ENCODE measurements around the gene PROSER2.
"Not testable (repeated sequence)": the region's sequence is repeated elsewhere in the genome, so short reads cannot be mapped to it uniquely, and the experiment has no call there.

Gene PROSER2

DNA sequence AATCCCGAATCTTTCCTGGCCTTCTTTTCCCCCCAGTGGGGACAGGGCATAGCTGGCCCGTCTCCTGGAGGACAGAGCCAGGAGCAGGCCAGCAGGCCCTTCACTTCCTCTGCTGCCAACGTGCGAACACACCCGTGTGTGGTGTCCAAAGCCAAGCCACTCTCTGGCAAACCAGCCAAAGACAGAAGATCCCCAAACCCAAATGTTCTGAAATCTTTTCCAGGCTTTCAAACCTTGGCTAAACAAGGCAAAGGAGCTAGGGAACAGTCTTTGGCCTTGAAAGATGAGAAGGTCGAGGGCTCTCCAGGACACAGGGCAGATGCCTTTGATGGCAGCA, 63.0 kb downstream of the PROSER2 start:
- H3K4me2 ChIP-seq = no peak overlapping the region
- no peaks in the 10 kb centered on the region for H3K36me3 ChIP-seq (ENCODE audit: insufficient read depth)
- H3K4me3 ChIP-seq (IDR thresholded peaks at IDR 0.05; ENCODE audit: insufficient read depth, low read depth, low read length) = no peak overlapping the region
- no peaks in the 10 kb centered on the region for H3K27me3 ChIP-seq (ENCODE audit: insufficient read depth, low read depth)
- no peak overlapping the region for H3K27ac ChIP-seq
- no peak overlapping the region for H2AFZ ChIP-seq (ENCODE audit: low read depth)
- H3K4me1 ChIP-seq (ENCODE audit: low read depth, poor library complexity, severe bottlenecking) = no peaks in the 10 kb centered on the region
- TF ChIP-seq, protein P1, sequence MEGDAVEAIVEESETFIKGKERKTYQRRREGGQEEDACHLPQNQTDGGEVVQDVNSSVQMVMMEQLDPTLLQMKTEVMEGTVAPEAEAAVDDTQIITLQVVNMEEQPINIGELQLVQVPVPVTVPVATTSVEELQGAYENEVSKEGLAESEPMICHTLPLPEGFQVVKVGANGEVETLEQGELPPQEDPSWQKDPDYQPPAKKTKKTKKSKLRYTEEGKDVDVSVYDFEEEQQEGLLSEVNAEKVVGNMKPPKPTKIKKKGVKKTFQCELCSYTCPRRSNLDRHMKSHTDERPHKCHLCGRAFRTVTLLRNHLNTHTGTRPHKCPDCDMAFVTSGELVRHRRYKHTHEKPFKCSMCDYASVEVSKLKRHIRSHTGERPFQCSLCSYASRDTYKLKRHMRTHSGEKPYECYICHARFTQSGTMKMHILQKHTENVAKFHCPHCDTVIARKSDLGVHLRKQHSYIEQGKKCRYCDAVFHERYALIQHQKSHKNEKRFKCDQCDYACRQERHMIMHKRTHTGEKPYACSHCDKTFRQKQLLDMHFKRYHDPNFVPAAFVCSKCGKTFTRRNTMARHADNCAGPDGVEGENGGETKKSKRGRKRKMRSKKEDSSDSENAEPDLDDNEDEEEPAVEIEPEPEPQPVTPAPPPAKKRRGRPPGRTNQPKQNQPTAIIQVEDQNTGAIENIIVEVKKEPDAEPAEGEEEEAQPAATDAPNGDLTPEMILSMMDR (conservative IDR thresholded peaks at IDR 0.05; ENCODE audit: low read depth, low read length) = no peak
- H3K9ac ChIP-seq = no peak overlapping the region
- no peaks in the 10 kb centered on the region for H4K20me1 ChIP-seq (ENCODE audit: insufficient read depth)
- H3K79me2 ChIP-seq (ENCODE audit: insufficient read depth, low read depth) = no peaks in the 10 kb centered on the region

DNA sequence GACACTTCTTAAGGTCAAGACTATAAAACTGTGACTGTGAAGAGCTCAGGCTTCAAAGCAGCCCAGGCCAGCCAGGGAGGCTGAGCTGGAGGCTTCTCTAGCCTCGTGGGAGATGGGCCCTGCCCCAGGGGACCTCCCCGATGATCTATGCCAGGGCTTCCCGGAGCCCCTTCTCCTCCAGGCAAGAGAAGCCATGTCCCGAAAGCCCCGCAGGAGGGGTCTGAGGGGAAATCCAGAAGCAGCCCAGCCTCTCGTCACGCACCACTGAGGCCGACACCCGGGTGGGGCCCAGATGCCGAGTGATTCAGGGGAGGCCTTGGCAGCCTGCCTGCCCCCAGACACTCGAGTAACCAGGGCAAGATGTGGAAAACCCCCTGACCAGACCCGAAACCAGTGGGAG, 63.7 kb downstream of the PROSER2 start:
- Histone ChIP-seq H3K4me3 (IDR thresholded peaks at IDR 0.05; ENCODE audit: insufficient read depth, low read depth, low read length) (no peak overlapping the region), H4K20me1 (ENCODE audit: insufficient read depth) (no peaks in the 10 kb centered on the region)
- TF ChIP-seq, protein P1 (conservative IDR thresholded peaks at IDR 0.05; ENCODE audit: low read depth, low read length) = no peak

DNA sequence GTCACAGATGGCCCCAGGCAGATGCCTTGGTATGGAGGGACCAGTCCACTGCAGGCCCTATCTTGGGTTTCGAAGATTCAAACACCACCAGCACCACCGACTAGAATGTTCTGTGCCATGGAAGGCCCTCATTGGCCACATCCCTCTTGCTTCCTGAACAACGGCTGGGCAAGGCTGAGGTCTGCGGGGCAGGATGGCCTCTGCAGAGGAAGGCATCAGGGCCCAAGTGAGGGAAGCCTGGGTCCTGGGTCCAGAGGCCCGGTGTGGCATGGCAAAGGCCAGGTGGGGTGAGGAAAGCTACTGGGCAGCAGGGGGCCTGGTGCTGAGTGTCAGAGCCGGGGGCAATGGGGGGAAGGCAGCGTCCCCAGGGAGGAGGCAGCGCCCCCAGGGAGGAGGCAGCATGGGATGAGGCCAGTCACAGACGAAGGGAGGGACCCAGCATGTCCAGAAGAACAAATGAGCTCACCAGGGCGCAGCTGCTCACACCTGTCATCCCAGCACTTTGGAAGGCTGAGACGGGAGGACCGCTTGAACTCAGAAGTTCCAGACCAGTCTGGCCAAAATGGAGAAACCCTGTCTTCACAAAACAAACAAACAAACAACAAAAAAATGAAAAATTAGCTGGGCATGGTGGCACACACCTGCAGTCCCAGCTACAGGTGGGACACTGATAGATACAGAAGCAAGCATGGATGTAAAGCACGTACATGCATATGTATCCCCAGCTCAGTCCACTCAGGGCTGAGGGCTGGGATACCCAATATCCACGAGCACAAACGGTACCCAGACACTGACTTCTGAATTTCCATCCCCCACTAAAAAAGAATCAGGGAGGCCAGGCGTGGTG, 64.4 kb downstream of the PROSER2 start:
- no peak overlapping the region for H3K4me2 ChIP-seq
- no peak overlapping the region for H3K4me3 ChIP-seq (IDR thresholded peaks at IDR 0.05; ENCODE audit: insufficient read depth, low read depth, low read length)
- no peaks in the 10 kb centered on the region for H3K79me2 ChIP-seq (ENCODE audit: insufficient read depth, low read depth)
- no peak overlapping the region for H3K9ac ChIP-seq
- no peaks in the 10 kb centered on the region for H4K20me1 ChIP-seq (ENCODE audit: insufficient read depth)
- TF ChIP-seq, protein P1 (conservative IDR thresholded peaks at IDR 0.05; ENCODE audit: low read depth, low read length) = no peak
- no peaks in the 10 kb centered on the region for H3K27me3 ChIP-seq (ENCODE audit: insufficient read depth, low read depth)
- H3K36me3 ChIP-seq (ENCODE audit: insufficient read depth) = no peaks in the 10 kb centered on the region
- H2AFZ ChIP-seq (ENCODE audit: low read depth) = no peak overlapping the region
- H3K27ac ChIP-seq = no peak overlapping the region
- no peaks in the 10 kb centered on the region for H3K4me1 ChIP-seq (ENCODE audit: low read depth, poor library complexity, severe bottlenecking)

More for the DNA sequence above, 63.7 kb downstream of the PROSER2 start:
- Histone ChIP-seq H2AFZ (ENCODE audit: low read depth) (no peak overlapping the region), H3K4me1 (ENCODE audit: low read depth, poor library complexity, severe bottlenecking) (no peaks in the 10 kb centered on the region), H3K79me2 (ENCODE audit: insufficient read depth, low read depth) (no peaks in the 10 kb centered on the region), H3K4me2 (no peak overlapping the region), H3K36me3 (ENCODE audit: insufficient read depth) (no peaks in the 10 kb centered on the region), H3K27ac (no peak overlapping the region), H3K27me3 (ENCODE audit: insufficient read depth, low read depth) (no peaks in the 10 kb centered on the region), H3K9ac (no peak overlapping the region)

DNA sequence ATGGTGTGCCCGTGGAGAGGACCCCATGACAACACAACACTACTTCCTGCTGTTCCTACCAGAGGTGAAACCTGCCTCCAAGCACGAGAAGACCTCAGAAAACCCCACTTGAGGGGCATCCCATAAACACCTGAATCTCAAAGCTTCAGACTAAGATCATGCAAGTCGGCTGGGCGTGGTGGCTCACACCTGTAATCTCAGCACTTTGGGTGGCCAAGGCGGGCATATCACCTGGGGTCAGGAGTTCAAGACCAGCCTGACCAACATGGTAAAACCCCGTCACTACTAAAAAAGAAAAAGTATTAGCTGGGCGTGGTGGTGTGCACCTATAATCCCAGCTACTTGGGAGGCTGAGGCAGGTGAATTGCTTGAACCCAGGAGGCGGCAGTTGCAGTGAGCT, 66.1 kb downstream of the PROSER2 start:
- H3K27ac ChIP-seq; H3K36me3 ChIP-seq (ENCODE audit: insufficient read depth); H3K4me1 ChIP-seq (ENCODE audit: low read depth, poor library complexity, severe bottlenecking); H3K4me3 ChIP-seq (IDR thresholded peaks at IDR 0.05; ENCODE audit: insufficient read depth, low read depth, low read length); H3K9ac ChIP-seq; H2AFZ ChIP-seq (ENCODE audit: low read depth); H3K4me2 ChIP-seq; H4K20me1 ChIP-seq (ENCODE audit: insufficient read depth); H3K27me3 ChIP-seq (ENCODE audit: insufficient read depth, low read depth); H3K79me2 ChIP-seq (ENCODE audit: insufficient read depth, low read depth): not testable (repeated sequence)

DNA sequence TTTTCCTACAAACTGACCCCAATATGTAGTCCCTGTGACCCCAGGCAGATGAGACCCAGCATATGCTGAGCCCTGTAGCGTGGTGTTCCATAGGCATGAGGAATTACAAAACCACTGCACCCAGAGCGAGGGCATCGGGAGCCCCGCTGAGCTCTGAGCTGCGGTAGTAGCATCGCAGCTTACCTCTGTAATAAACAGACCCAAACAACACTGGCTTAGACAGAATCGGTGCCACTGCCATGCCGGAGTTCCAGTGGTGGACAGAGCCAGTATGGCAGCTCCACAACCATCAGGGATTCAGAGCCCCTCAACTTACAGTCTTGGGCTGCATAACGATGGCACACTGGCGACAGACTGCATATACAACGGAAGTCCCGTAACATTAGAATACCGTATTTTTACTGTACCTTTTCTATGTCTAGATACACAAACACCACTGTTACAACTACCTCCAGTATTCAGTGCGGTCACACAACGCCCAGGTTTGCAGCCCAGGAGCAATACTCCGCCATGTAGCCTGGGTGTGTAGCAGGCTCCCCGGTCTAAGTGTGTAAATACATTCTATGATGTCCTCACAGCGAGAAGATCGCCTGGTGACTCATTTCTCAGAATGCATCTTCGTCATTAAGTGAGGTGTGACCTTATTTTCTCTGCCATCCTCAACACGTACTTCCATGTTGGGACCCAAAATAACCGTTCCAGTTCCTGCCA, 68.8 kb downstream of the PROSER2 start:
- Histone ChIP-seq H3K4me1 (ENCODE audit: low read depth, poor library complexity, severe bottlenecking) (no peaks in the 10 kb centered on the region), H3K79me2 (ENCODE audit: insufficient read depth, low read depth) (no peaks in the 10 kb centered on the region), H3K4me3 (IDR thresholded peaks at IDR 0.05; ENCODE audit: insufficient read depth, low read depth, low read length) (no peak overlapping the region), H3K27me3 (ENCODE audit: insufficient read depth, low read depth) (no peaks in the 10 kb centered on the region), H2AFZ (ENCODE audit: low read depth) (no peak overlapping the region), H3K9ac (no peak overlapping the region), H3K36me3 (ENCODE audit: insufficient read depth) (no peaks in the 10 kb centered on the region), H3K4me2 (no peak overlapping the region), H4K20me1 (ENCODE audit: insufficient read depth) (no peaks in the 10 kb centered on the region), H3K27ac (no peak overlapping the region)
- TF ChIP-seq, protein P1 (conservative IDR thresholded peaks at IDR 0.05; ENCODE audit: low read depth, low read length) = no peak

Measured in KMS-11 (cell line).